Osteocyte (in vitro differentiated cells): ENCODE measurements around the gene TRABD2A. TPM values are rescaled to one million over a fixed set of nuclear protein-coding genes. Genes with fewer than 3 reads are reported as not detected.

Experiments used
- DNase-seq: peaks from one replicate; pipeline ENCODE4 v3.0.0; 2021; ENCODE audit warnings: mixed read lengths; ENCODE audit not compliant: unreplicated experiment; ENCODE audit errors: extremely low spot score
- H3K27ac Mint-ChIP-seq: one replicate; pipeline ENCODE4 v1.8.0; 2021; ENCODE audit warnings: mild to moderate bottlenecking, mixed read lengths; ENCODE audit not compliant: unreplicated experiment
- H3K27me3 Mint-ChIP-seq: one replicate; pipeline ENCODE4 v1.8.0; 2021; ENCODE audit warnings: mixed read lengths; ENCODE audit not compliant: unreplicated experiment
- H3K36me3 Mint-ChIP-seq: one replicate; pipeline ENCODE4 v1.8.0; 2021; ENCODE audit warnings: mixed read lengths; ENCODE audit not compliant: unreplicated experiment
- H3K4me1 Mint-ChIP-seq: one replicate; pipeline ENCODE4 v1.8.0; 2021; ENCODE audit warnings: mixed read lengths; ENCODE audit not compliant: unreplicated experiment
- H3K4me3 Mint-ChIP-seq: one replicate; pipeline ENCODE4 v1.8.0; 2021; ENCODE audit warnings: mild to moderate bottlenecking, moderate library complexity, mixed read lengths; ENCODE audit not compliant: unreplicated experiment
- H3K9me3 Mint-ChIP-seq: one replicate; pipeline ENCODE4 v1.8.0; 2021; ENCODE audit warnings: mixed read lengths; ENCODE audit not compliant: unreplicated experiment
- CTCF ChIP-seq: fragments of 200-600 bp; sonication (generic); IDR thresholded peaks from 2 replicates; pipeline ENCODE4 v1.5.0; 2021; ENCODE audit warnings: antibody characterized with exemption, mild to moderate bottlenecking, moderate library complexity
- total RNA-seq: library from RNA; stranded (reverse); gene quantifications from 2 replicates; pipeline ENCODE4 v1.2.1, GENCODE V29; 2021

Gene TRABD2A
- total RNA-seq, 1 donor from 2014 or later: 0.99 TPM

GRCh38 chr2:84882414-84882738 lies 1.5 kb upstream of the TRABD2A start:
- peaks cover 34% of the 10 kb centered on the region for H3K4me1 Mint-ChIP-seq
- H3K36me3 Mint-ChIP-seq: no peaks in the 10 kb centered on the region
- no peak for DNase-seq
- peaks cover 34% of the 10 kb centered on the region for H3K27me3 Mint-ChIP-seq
- TF ChIP-seq CTCF: no peak
- H3K9me3 Mint-ChIP-seq: no peaks in the 10 kb centered on the region
- peak overlapping the region; percentile 48 for H3K27ac Mint-ChIP-seq
- peak overlapping the region; percentile 76 for H3K4me3 Mint-ChIP-seq

- Mint-ChIP-seq H3K4me1 (peaks cover 34% of the 10 kb centered on the region), H3K27ac (peak overlapping the region; percentile 48), H3K27me3 (peaks cover 39% of the 10 kb centered on the region), H3K36me3 (no peaks in the 10 kb centered on the region), H3K4me3 (peak overlapping the region; percentile 76), H3K9me3 (no peaks in the 10 kb centered on the region)
- TF ChIP-seq CTCF: peak; percentile 83
- DNase-seq: peak; percentile 90
These were observed 913 bp upstream of the TRABD2A start for GRCh38 chr2:84881581-84882413.

GRCh38 chr2:84880395-84880644 lies 564 bp downstream of the TRABD2A start:
- Mint-ChIP-seq H3K27me3 (peaks cover 47% of the 10 kb centered on the region), H3K4me1 (peaks cover 34% of the 10 kb centered on the region), H3K4me3 (peak overlapping the region; percentile 60), H3K36me3 (no peaks in the 10 kb centered on the region), H3K27ac (no peak overlapping the region), H3K9me3 (no peaks in the 10 kb centered on the region)
- TF ChIP-seq CTCF: no peak
- no peak for DNase-seq

GRCh38 chr2:84879584-84880394 lies 1.1 kb downstream of the TRABD2A start:
- Mint-ChIP-seq H3K27ac (no peak overlapping the region), H3K9me3 (no peaks in the 10 kb centered on the region), H3K4me3 (peak overlapping the region; percentile 60), H3K27me3 (peaks cover 52% of the 10 kb centered on the region), H3K36me3 (no peaks in the 10 kb centered on the region), H3K4me1 (peaks cover 37% of the 10 kb centered on the region)
- TF ChIP-seq CTCF: no peak
- no peak for DNase-seq

GRCh38 chr2:84878896-84879583 lies 1.8 kb downstream of the TRABD2A start:
- Mint-ChIP-seq H3K27me3 (peaks cover 52% of the 10 kb centered on the region), H3K4me3 (no peak overlapping the region)
- no peak for TF ChIP-seq CTCF

More at GRCh38 chr2:84878896-84879583, 1.8 kb downstream of the TRABD2A start:
- no peak for DNase-seq
- H3K4me1 Mint-ChIP-seq: peaks cover 31% of the 10 kb centered on the region
- no peaks in the 10 kb centered on the region for H3K9me3 Mint-ChIP-seq
- H3K27ac Mint-ChIP-seq: no peak overlapping the region
- no peaks in the 10 kb centered on the region for H3K36me3 Mint-ChIP-seq
